SU-DHL-6 (cell line): ENCODE results near the gene SNAPC2.

Experiments used
- EZH2phosphoT487 ChIP-seq: fragments of 200-600 bp; sonication (generic), shearing (Covaris generic); conservative IDR thresholded peaks from 2 replicates; pipeline ENCODE4 v1.6.1; 2018; ENCODE audit warnings: mild to moderate bottlenecking, antibody characterized with exemption, low read length, moderate library complexity, mixed read lengths
- TF ChIP-seq, protein P1 (sequence below): fragments of 200-600 bp; sonication (generic); IDR thresholded peaks from one replicate; pipeline ENCODE4 v1.5.1; 2017; ENCODE audit warnings: antibody characterized with exemption, mild to moderate bottlenecking, low read length, moderate library complexity; ENCODE audit not compliant: insufficient read depth, poor library complexity, severe bottlenecking

DNA sequence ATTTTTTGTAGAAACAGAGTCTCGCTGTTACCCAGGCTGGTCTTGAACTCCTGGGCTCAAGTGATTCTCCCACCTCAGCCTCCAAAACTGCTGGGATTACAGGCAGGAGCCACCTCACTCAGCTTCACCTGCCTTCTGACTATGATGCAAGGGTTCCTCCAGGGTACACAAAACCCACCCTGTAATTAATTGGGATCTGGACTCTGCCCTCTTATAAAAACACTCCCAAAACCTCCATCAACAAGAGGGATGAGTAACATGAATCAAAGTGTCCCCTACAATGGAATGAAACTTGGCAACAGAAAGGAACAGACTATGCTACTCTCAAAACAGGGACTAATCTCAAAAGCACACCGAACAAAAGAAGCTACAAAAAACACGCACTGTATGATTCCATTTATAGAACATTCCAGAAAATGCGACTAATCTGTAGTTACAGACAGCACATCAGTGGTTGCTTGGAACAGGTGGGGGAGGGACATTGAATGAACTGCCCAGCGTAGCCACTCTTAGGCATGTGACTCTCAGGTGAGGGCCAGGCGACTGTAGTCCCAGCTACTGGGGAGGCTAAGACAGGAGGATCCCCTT is 42.8 kb upstream of the SNAPC2 start:
- TF ChIP-seq, protein P1, sequence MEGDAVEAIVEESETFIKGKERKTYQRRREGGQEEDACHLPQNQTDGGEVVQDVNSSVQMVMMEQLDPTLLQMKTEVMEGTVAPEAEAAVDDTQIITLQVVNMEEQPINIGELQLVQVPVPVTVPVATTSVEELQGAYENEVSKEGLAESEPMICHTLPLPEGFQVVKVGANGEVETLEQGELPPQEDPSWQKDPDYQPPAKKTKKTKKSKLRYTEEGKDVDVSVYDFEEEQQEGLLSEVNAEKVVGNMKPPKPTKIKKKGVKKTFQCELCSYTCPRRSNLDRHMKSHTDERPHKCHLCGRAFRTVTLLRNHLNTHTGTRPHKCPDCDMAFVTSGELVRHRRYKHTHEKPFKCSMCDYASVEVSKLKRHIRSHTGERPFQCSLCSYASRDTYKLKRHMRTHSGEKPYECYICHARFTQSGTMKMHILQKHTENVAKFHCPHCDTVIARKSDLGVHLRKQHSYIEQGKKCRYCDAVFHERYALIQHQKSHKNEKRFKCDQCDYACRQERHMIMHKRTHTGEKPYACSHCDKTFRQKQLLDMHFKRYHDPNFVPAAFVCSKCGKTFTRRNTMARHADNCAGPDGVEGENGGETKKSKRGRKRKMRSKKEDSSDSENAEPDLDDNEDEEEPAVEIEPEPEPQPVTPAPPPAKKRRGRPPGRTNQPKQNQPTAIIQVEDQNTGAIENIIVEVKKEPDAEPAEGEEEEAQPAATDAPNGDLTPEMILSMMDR: no peak
- no peak for TF ChIP-seq EZH2phosphoT487
